GM19455 (cell line): ENCODE measurements around the gene ETFB.

ENCODE experiments used
- ATAC-seq: cut with Tn5 transposase; IDR thresholded peaks from one replicate; pipeline ENCODE4 v1.9.1; 2021; ENCODE audit not compliant: unreplicated experiment

Gene ETFB

DNA sequence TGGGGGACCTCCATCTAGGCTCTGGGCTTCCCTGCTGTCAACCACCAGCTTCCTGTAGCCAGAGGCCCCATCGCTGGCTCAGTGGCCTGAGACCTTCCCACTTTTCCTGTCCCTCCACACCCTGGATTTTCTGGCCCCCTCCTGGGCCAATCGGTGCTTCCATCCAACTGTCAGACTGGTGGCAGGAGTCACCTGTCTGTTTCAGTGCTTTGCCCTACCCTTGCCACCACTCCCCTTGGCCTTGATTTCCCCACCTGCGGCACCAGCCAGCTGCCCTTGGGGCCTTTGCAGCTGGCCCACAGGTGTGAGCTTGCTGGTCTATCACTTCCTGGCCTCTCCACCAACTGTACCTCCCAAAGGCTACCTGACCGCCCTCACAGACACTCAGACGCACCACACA is 36.8 kb downstream of the ETFB start:
- no peak for ATAC-seq

DNA sequence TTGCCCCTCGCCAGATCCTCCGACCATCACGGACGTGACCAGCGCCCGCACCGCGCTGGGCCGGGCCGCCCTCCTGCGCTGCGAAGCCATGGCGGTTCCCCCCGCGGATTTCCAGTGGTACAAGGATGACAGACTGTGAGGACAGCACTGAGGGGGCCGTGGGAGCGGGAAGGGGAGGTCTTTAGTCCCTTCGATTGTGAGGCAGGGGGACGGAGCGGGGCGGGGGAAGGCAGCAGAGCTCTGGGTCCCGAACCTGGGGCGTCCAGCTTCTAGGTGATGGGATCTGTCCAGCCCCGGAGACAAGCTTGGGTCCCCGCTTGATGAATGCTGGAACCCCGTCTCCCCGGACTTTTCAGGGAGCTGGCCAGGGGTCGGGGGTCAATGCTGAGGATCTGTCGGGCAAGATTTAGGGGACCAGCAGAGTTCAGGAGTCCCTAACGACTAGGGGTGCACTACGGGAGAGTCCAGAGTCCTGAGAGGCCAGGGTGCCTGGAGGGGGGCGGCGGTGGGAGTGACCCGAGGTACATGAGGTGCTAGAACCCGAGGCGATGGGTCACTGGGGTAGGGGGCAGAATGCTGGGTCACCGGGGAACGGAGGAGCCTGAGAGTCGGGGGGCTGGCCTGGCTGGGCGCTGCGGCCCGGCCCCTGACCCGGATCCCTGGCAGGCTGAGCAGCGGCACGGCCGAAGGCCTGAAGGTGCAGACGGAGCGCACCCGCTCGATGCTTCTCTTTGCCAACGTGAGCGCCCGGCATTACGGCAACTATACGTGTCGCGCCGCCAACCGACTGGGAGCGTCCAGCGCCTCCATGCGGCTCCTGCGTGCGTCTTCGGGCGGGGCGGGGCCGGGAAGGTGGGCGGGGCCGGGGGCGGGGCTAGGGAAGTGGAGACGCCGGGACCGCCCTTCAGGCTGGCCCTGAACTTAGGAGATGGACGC is 38.9 kb downstream of the ETFB start:
- ATAC-seq, result no peak

DNA sequence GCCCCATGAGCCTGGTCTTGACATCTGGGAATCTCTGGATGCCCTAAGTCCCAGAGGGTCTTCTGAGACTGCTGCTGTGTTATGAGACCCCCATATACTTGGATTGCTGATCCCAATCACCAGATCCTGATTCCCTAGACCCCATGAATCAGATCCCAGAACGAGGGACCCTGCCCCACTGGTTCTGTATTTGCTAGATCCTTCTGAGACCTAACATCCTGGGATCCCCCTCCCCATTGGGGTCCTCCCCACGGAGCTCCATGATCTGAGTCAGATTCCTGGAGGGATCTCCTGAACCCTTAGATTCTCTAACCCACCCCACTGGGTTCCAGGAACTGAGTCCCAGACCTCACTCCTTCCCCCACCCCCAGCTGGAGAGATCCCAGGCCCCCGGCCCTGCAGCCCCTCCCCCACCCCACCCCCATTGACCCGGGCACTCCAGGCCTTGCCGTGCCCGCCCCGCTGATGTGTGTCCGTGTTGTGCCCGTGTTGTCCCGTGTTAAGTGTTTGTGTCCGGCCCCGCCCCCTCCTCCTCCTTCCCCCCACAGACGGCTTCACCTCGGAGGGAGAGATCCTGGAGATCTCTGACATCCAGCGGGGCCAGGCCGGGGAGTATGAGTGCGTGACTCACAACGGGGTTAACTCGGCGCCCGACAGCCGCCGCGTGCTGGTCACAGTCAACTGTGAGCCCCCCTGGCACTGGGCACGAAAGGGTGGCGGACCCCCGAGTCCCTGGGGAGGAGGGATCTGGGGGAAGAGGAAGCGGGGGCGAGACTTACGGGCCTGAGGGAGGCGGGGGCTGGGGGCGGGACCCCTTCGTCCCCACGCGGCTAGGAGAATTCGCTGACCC is 39.7 kb downstream of the ETFB start:
- no peak for ATAC-seq

DNA sequence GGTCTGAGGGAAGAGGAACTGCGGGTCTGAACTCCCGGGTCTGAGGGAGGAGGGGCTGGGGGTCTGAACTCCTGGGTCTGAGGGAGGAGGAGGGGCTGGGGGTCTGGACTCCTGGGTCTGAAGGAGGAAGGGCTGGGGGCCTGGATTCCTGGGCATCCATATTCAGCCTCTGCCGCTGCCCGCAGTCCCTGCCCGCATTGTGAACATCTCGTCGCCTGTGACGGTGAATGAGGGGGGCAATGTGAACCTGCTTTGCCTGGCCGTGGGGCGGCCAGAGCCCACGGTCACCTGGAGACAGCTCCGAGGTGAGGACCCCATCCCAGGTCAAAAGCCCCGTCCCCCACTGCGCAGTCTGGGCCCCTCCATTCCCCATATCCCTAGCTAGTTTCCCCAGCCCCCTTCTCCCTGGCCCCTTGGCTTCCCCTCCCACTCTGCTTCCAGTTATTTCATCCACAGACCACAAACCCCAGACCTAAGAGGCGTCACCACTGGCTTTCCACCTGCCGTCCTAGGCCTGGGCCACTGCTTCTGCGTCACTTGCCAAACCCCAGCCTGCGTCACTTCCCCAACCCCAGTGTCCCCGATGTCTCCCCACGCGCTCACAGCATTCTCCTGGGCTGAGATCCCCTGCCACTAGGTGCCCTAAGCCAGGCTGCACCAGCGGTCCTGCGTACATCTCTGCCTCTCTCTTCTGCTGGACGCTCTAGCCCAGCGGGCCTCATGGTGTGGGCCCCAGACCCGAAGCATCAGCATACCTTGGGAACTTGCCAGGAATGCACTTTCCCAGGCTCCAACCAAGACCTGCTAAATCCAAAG is 40.8 kb downstream of the ETFB start:
- no peak for ATAC-seq

DNA sequence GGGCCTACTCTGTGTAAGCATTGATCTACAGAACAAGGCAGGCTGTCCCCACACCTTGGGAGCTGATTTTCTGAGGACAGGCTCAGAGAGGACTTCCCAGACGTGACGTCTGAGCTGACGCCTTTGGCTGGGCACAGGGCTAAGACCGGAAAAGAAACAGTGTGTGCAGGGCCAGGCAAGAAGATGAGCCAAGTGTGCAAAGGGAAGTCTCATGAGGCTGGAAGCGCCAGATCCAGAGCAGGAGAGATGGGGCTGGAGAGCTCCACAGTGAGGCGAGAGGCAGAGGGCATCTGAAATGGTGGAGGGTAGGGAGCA is 42.1 kb downstream of the ETFB start:
- ATAC-seq, result no peak

GRCh38 chr19:51323481-51324166 is 42.6 kb downstream of the ETFB start:
- no peak for ATAC-seq

DNA sequence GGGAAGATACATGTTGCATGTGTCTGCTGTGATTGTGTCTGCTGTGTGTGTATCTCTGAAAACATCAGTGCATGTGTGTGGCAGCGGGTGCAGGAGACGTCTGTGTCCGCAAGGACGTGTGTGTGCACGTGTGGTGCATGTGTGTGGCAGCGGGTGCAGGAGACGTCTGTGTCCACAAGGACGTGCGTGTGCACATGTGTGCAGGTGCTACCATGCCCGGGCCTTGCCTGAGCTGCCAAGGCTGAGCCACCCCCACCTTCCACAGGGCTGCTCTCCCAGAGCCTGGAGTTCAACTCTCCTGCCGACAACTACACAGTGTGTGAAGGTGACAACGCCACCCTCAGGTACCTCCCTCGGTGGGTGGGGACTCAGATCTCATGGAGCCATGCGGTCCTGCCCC is 44.4 kb downstream of the ETFB start:
- no peak for ATAC-seq

GRCh38 chr19:51320280-51320657 is 45.9 kb downstream of the ETFB start:
- ATAC-seq, result no peak

GRCh38 chr19:51319649-51320279 is 46.4 kb downstream of the ETFB start:
- no peak for ATAC-seq

GRCh38 chr19:51318687-51319648 is 47.2 kb downstream of the ETFB start:
- ATAC-seq, result no peak

GRCh38 chr19:51317968-51318367 is 48.2 kb downstream of the ETFB start:
- no peak for ATAC-seq

DNA sequence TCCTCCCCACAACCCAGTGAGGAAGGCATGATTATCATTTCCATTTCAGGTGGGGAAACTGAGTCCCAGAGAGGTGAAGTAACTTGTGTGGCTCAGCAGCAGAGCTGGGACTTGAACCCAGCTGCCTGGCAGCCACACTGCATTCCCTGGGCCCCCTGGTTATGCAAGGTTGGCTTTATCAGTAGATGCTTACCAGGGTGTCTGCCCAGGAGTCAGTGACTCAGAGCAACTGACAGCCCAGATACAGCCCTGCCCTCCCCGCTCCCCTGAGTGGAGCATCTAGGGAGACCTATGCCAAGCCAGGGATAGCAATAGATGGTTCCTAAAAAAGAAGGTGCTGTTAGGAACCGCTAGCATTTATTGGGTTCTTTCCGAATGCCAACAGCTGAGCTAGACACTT is 48.8 kb downstream of the ETFB start:
- no peak for ATAC-seq

GRCh38 chr19:51316688-51317087 is 49.5 kb downstream of the ETFB start:
- no peak for ATAC-seq

GRCh38 chr19:51311351-51312257 is 54.6 kb downstream of the ETFB start, which contains the start of gene IGLON5:
TSS of gene IGLON5 (plus strand) at chr19:51311644. CDS start at chr19:51311848, 204 bp downstream.
- ATAC-seq, result no peak

- no peak for ATAC-seq
Measured at GRCh38 chr19:51305479-51305878, 60.7 kb downstream of the ETFB start.

DNA sequence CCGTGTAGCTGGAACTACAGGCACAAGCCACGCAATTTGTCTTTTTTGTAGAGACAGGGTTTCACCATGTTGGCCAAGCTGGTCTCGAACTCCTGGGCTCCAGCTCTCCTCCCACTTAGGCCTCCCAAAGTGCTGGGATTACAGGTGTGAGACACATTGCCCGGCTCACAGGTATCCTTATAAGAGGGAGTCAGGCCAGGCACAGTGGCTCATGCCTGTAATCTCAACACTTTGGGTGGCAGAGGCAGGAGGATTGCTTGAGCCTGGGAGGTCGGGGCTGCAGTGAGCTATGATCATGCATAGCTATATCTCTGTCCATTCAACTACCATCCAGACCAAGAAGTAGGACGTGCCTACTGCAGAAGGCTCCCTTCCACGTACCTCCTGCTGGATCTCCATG is 64.9 kb downstream of the ETFB start:
- no peak for ATAC-seq

DNA sequence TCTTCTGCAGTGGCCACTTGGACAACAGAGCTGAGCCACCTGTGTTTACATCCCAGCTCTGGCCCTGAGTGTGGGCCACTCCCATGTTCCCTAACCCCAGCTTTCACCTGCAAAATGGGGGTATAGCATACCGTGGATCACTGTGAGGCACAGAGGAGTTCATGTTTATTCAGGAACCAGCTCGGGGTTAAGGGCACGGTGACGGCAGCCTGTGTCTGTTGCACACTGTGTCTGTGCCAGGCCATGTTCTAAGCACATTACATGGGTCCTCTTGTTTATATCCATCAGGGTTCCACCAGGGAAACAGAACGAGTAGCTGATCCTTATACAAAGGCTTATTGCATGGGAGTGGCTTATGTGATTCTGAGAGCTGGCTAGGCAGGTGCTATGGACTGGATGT is 68.8 kb downstream of the ETFB start:
- ATAC-seq, result no peak
